Neural cell (in vitro differentiated cells): ENCODE results near the gene GAPDHS. TPM values are rescaled to one million over a fixed set of nuclear protein-coding genes. Genes with fewer than 3 reads are reported as not detected.

ENCODE experiments used
- H2AFZ ChIP-seq: fragments of 200-600, 300-800 bp; sonication (generic), shearing (Covaris generic); 2 replicates; pipeline ENCODE4 v1.6.0; 2014; ENCODE audit warnings: low read depth, mild to moderate bottlenecking, antibody characterized with exemption, low read length, moderate library complexity
- H3F3A ChIP-seq: fragments of 200-600 bp; shearing (Covaris generic); 2 replicates; pipeline ENCODE4 v1.6.1; 2016; ENCODE audit warnings: mild to moderate bottlenecking, moderate library complexity, mixed read lengths, antibody characterized with exemption, low read length; ENCODE audit not compliant: insufficient read depth, poor library complexity, severe bottlenecking
- H3K27ac ChIP-seq: fragments of 200-600, 300-800 bp; sonication (generic), shearing (Covaris generic); 2 replicates; pipeline ENCODE4 v1.5.1; 2014; ENCODE audit warnings: mild to moderate bottlenecking, low read length, moderate library complexity
- H3K27me3 ChIP-seq: fragments of 300-800, 200-600 bp; sonication (generic), shearing (Covaris generic); 2 replicates; pipeline ENCODE4 v1.6.0; 2014; ENCODE audit warnings: mild to moderate bottlenecking, low read depth, low read length, moderate library complexity; ENCODE audit not compliant: insufficient read depth
- H3K36me3 ChIP-seq: fragments of 300-800, 200-600 bp; sonication (generic), shearing (Covaris generic); 2 replicates; pipeline ENCODE4 v1.5.1; 2014; ENCODE audit warnings: mild to moderate bottlenecking, antibody characterized with exemption, low read length, moderate library complexity; ENCODE audit not compliant: insufficient read depth
- H3K4me2 ChIP-seq: fragments of 300-800, 200-600 bp; sonication (generic), shearing (Covaris generic); 2 replicates; pipeline ENCODE4 v1.6.0; 2014; ENCODE audit warnings: mild to moderate bottlenecking, low read length
- H3K4me3 ChIP-seq: fragments of 300-800, 200-600 bp; sonication (generic), shearing (Covaris generic); 2 replicates; pipeline ENCODE4 v1.5.1; 2014; ENCODE audit warnings: mild to moderate bottlenecking, low read length, moderate library complexity
- H3K79me2 ChIP-seq: fragments of 200-600 bp; shearing (Covaris generic); replicated peaks from 2 replicates; pipeline ENCODE4 v1.6.0; 2014; ENCODE audit warnings: mild to moderate bottlenecking, low read length, moderate library complexity; ENCODE audit not compliant: insufficient read depth
- H3K9ac ChIP-seq: fragments of 300-800, 200-600 bp; sonication (generic), shearing (Covaris generic); 2 replicates; pipeline ENCODE4 v1.6.1; 2016; ENCODE audit warnings: mild to moderate bottlenecking, low read length, mixed read lengths
- H3K9me2 ChIP-seq: fragments of 200-600 bp; shearing (Covaris generic); 2 replicates; pipeline ENCODE4 v1.6.1; 2016; ENCODE audit warnings: mild to moderate bottlenecking, low read length, mixed read lengths; ENCODE audit not compliant: insufficient read depth
- H3K9me3 ChIP-seq: fragments of 200-600, 300-800 bp; sonication (generic), shearing (Covaris generic); 2 replicates; pipeline ENCODE4 v1.6.1; 2016; ENCODE audit warnings: mild to moderate bottlenecking, mixed run types, low read length, moderate library complexity, mixed read lengths
- H4K20me1 ChIP-seq: fragments of 200-600 bp; shearing (Covaris generic); 2 replicates; pipeline ENCODE4 v1.6.1; 2016; ENCODE audit warnings: mild to moderate bottlenecking, mixed run types; ENCODE audit not compliant: insufficient read depth
- EP300 ChIP-seq: fragments of 450-650 bp; conservative IDR thresholded peaks from 2 replicates; pipeline ENCODE4 v1.6.1; 2014; ENCODE audit warnings: antibody characterized with exemption, mild to moderate bottlenecking, moderate library complexity; ENCODE audit not compliant: poor library complexity, severe bottlenecking
- EZH2 ChIP-seq: fragments of 200-600, 300-800 bp; shearing (Covaris generic), sonication (generic); IDR thresholded peaks from 2 replicates; pipeline ENCODE4 v1.6.1; 2014; ENCODE audit warnings: antibody characterized with exemption, low read length, borderline replicate concordance, mild to moderate bottlenecking; ENCODE audit not compliant: insufficient read depth, poor library complexity, severe bottlenecking
- MXI1 ChIP-seq: fragments of 450-650 bp; conservative IDR thresholded peaks from 2 replicates; pipeline ENCODE4 v1.6.1; 2014; ENCODE audit warnings: antibody characterized with exemption, mild to moderate bottlenecking; ENCODE audit not compliant: poor library complexity, severe bottlenecking
- POLR2AphosphoS5 ChIP-seq: IDR thresholded peaks from 2 replicates; pipeline ENCODE4 v1.6.1; 2012
- RAD21 ChIP-seq: fragments of 450-650 bp; conservative IDR thresholded peaks from 2 replicates; pipeline ENCODE4 v1.6.1; 2014; ENCODE audit warnings: antibody characterized with exemption, mild to moderate bottlenecking, moderate library complexity
- SMC3 ChIP-seq: fragments of 450-650 bp; conservative IDR thresholded peaks from 2 replicates; pipeline ENCODE4 v1.6.1; 2014; ENCODE audit warnings: antibody characterized with exemption, mild to moderate bottlenecking, moderate library complexity; ENCODE audit not compliant: poor library complexity
- TAF1 ChIP-seq: IDR thresholded peaks from 2 replicates; pipeline ENCODE4 v1.6.1; 2012; ENCODE audit warnings: low read depth
- polyA plus RNA-seq: library from polyadenylated mRNA; depleted of rRNA; stranded (reverse); fragments of >200 nt; gene quantifications from 2 replicates; pipeline ENCODE4 v1.2.3, GENCODE V29; 2014
- TF ChIP-seq, protein P1 (sequence below): fragments of 450-650 bp; IDR thresholded peaks from 2 replicates; pipeline ENCODE4 v1.5.1; 2014; ENCODE audit warnings: antibody characterized with exemption, mild to moderate bottlenecking, moderate library complexity; ENCODE audit not compliant: poor library complexity, severe bottlenecking
- TF ChIP-seq, protein P2 (sequence below): IDR thresholded peaks from 2 replicates; pipeline ENCODE4 v1.6.1; 2012; ENCODE audit warnings: borderline replicate concordance

GAPDHS gene
- polyA plus RNA-seq, 1 donor from 2014 or later = not detected

GRCh38 chr19:35543280-35544109 is 10.2 kb downstream of the GAPDHS start:
- no peaks in the 10 kb centered on the region for H3F3A ChIP-seq
- no peaks in the 10 kb centered on the region for H3K9me2 ChIP-seq
- no peaks in the 10 kb centered on the region for H3K27me3 ChIP-seq
- H4K20me1 ChIP-seq = no peaks in the 10 kb centered on the region
- TF ChIP-seq, protein P1, sequence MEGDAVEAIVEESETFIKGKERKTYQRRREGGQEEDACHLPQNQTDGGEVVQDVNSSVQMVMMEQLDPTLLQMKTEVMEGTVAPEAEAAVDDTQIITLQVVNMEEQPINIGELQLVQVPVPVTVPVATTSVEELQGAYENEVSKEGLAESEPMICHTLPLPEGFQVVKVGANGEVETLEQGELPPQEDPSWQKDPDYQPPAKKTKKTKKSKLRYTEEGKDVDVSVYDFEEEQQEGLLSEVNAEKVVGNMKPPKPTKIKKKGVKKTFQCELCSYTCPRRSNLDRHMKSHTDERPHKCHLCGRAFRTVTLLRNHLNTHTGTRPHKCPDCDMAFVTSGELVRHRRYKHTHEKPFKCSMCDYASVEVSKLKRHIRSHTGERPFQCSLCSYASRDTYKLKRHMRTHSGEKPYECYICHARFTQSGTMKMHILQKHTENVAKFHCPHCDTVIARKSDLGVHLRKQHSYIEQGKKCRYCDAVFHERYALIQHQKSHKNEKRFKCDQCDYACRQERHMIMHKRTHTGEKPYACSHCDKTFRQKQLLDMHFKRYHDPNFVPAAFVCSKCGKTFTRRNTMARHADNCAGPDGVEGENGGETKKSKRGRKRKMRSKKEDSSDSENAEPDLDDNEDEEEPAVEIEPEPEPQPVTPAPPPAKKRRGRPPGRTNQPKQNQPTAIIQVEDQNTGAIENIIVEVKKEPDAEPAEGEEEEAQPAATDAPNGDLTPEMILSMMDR = no peak
- TF ChIP-seq, protein P2, sequence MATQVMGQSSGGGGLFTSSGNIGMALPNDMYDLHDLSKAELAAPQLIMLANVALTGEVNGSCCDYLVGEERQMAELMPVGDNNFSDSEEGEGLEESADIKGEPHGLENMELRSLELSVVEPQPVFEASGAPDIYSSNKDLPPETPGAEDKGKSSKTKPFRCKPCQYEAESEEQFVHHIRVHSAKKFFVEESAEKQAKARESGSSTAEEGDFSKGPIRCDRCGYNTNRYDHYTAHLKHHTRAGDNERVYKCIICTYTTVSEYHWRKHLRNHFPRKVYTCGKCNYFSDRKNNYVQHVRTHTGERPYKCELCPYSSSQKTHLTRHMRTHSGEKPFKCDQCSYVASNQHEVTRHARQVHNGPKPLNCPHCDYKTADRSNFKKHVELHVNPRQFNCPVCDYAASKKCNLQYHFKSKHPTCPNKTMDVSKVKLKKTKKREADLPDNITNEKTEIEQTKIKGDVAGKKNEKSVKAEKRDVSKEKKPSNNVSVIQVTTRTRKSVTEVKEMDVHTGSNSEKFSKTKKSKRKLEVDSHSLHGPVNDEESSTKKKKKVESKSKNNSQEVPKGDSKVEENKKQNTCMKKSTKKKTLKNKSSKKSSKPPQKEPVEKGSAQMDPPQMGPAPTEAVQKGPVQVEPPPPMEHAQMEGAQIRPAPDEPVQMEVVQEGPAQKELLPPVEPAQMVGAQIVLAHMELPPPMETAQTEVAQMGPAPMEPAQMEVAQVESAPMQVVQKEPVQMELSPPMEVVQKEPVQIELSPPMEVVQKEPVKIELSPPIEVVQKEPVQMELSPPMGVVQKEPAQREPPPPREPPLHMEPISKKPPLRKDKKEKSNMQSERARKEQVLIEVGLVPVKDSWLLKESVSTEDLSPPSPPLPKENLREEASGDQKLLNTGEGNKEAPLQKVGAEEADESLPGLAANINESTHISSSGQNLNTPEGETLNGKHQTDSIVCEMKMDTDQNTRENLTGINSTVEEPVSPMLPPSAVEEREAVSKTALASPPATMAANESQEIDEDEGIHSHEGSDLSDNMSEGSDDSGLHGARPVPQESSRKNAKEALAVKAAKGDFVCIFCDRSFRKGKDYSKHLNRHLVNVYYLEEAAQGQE = no peak
- TF ChIP-seq TAF1 (no peak), EZH2 (no peak), POLR2AphosphoS5 (no peak), SMC3 (no peak), RAD21 (no peak), EP300 (no peak), MXI1 (no peak)
- no peak overlapping the region for H3K27ac ChIP-seq
- peak overlapping the region; percentile 99 for H3K4me3 ChIP-seq
- no peak overlapping the region for H3K4me2 ChIP-seq
- H3K79me2 ChIP-seq = peaks cover 18% of the 10 kb centered on the region
- H3K36me3 ChIP-seq = no peaks in the 10 kb centered on the region
- no peaks in the 10 kb centered on the region for H3K9me3 ChIP-seq
- H2AFZ ChIP-seq = no peak overlapping the region
- no peak overlapping the region for H3K9ac ChIP-seq

- no peaks in the 10 kb centered on the region for H3F3A ChIP-seq
- peak overlapping the region; percentile 94 for H3K9ac ChIP-seq
- H3K4me3 ChIP-seq = peak overlapping the region; percentile 99
- peak overlapping the region; percentile 87 for H2AFZ ChIP-seq
- no peak for TF ChIP-seq TAF1
- TF ChIP-seq, protein P1 = no peak
- TF ChIP-seq EZH2 = no peak
- no peak for TF ChIP-seq SMC3
- no peaks in the 10 kb centered on the region for H4K20me1 ChIP-seq
- no peaks in the 10 kb centered on the region for H3K27me3 ChIP-seq
- H3K27ac ChIP-seq = peak overlapping the region; percentile 75
- peaks cover 18% of the 10 kb centered on the region for H3K79me2 ChIP-seq
- peak overlapping the region; percentile 98 for H3K4me2 ChIP-seq
- no peaks in the 10 kb centered on the region for H3K36me3 ChIP-seq
- no peaks in the 10 kb centered on the region for H3K9me2 ChIP-seq
- no peaks in the 10 kb centered on the region for H3K9me3 ChIP-seq
These were observed 11.0 kb downstream of the GAPDHS start for GRCh38 chr19:35544110-35544802.
